Loucy (cell line): ENCODE data around the gene GOLIM4.

Experiments used
- H2AFZ ChIP-seq: fragments of 200-600 bp; sonication (generic); 2 replicates; pipeline ENCODE4 v1.6.0; 2016; ENCODE audit warnings: antibody characterized with exemption, mild to moderate bottlenecking, low read length, moderate library complexity
- H3F3A ChIP-seq: fragments of 200-600 bp; 2 replicates; pipeline ENCODE4 v1.6.0; 2016; ENCODE audit warnings: antibody characterized with exemption, low read depth, mild to moderate bottlenecking
- H3K27me3 ChIP-seq: fragments of 200-600 bp; sonication (generic); 2 replicates; pipeline ENCODE4 v1.6.1; 2014; ENCODE audit warnings: low read length, mild to moderate bottlenecking; ENCODE audit not compliant: insufficient read depth, poor library complexity, severe bottlenecking
- H3K36me3 ChIP-seq: fragments of 200-600 bp; sonication (generic); 2 replicates; pipeline ENCODE4 v1.6.1; 2016; ENCODE audit warnings: low read length; ENCODE audit not compliant: insufficient read depth
- H3K4me1 ChIP-seq: fragments of 200-600 bp; sonication (generic); 2 replicates; pipeline ENCODE4 v1.5.1; 2014; ENCODE audit warnings: low read length, mild to moderate bottlenecking; ENCODE audit not compliant: insufficient read depth, poor library complexity, severe bottlenecking
- H3K4me2 ChIP-seq: fragments of 200-600 bp; sonication (generic); 2 replicates; pipeline ENCODE4 v1.6.0; 2014; ENCODE audit warnings: antibody characterized with exemption, low read length, low read depth, mild to moderate bottlenecking; ENCODE audit not compliant: poor library complexity, severe bottlenecking
- H3K4me3 ChIP-seq: fragments of 200-600 bp; sonication (generic); 2 replicates; pipeline ENCODE4 v1.5.1; 2014; ENCODE audit warnings: low read length, mild to moderate bottlenecking, mixed read lengths; ENCODE audit not compliant: poor library complexity, severe bottlenecking
- H3K79me2 ChIP-seq: fragments of 200-600 bp; sonication (generic); 2 replicates; pipeline ENCODE4 v1.6.1; 2014; ENCODE audit warnings: low read length; ENCODE audit not compliant: insufficient read depth
- H3K9ac ChIP-seq: fragments of 200-600 bp; sonication (generic); 2 replicates; pipeline ENCODE4 v1.6.0; 2014; ENCODE audit warnings: mild to moderate bottlenecking, low read depth, low read length, moderate library complexity; ENCODE audit not compliant: poor library complexity, severe bottlenecking
- H3K9me2 ChIP-seq: fragments of 200-600 bp; sonication (generic); replicated peaks from 2 replicates; pipeline ENCODE4 v1.6.1; 2016; ENCODE audit warnings: low read depth, low read length, mixed read lengths
- H3K9me3 ChIP-seq: fragments of 200-600 bp; sonication (generic); 2 replicates; pipeline ENCODE4 v1.6.1; 2014; ENCODE audit warnings: mild to moderate bottlenecking, antibody characterized with exemption, low read length, low read depth; ENCODE audit not compliant: insufficient read depth
- H4K20me1 ChIP-seq: fragments of 200-600 bp; sonication (generic); 2 replicates; pipeline ENCODE4 v1.6.0; 2014; ENCODE audit warnings: antibody characterized with exemption, low read length, mild to moderate bottlenecking; ENCODE audit not compliant: insufficient read depth, poor library complexity, severe bottlenecking
- EZH2phosphoT487 ChIP-seq: fragments of 200-600 bp; IDR thresholded peaks from 2 replicates; pipeline ENCODE4 v1.6.1; 2018; ENCODE audit warnings: antibody characterized with exemption, mild to moderate bottlenecking, moderate library complexity, borderline replicate concordance
- TF ChIP-seq, protein P1 (sequence below): fragments of 200-600 bp; sonication (generic); conservative IDR thresholded peaks from 2 replicates; pipeline ENCODE4 v1.5.1; 2014; ENCODE audit warnings: mild to moderate bottlenecking, antibody characterized with exemption, low read length

The GOLIM4 gene

DNA sequence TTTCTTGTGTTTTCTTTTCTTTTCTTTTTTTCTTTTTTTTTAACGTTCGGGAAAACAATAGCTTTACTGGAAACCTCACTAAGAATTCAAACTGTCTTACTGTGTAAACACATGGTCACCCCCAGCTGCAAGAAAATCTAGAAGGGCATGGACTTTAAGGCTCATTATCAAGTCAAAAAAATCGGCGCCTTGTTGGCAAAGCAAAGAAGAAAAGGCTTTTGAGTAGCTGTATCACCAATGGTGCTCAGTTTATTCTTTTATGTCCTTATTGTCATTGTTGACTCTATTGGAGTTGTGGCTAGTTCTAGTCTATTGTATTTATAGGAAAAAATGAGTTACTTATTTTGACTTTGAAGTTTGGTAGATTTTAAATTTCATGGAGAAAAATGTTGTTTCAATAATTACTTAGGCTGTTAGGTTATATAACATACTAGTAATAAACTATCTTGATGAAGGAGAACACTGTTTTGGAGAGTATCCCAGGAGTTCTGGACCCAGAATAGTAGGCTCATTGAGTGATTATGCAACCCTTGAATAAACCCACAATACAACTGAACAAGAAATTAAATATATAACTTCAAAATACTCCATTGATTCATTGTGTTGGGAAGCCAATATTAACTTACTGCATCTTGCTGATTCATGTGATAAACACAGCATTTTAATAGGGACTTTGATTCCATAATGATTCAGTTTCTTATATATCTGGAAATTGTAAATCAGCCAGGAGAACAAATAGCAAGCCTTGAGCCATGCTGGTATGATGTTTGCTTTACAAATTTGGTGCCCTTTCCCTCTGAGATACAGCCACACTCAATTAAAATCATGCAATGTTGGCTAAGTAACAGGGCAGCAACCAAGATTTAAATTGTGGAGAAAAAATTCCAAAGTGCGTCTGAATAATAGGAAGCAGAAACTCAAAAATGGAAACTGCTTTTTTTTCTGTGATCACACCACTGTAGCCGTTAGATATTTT is 27.8 kb upstream of the GOLIM4 start:
- Histone ChIP-seq H2AFZ (no peak overlapping the region), H3K4me2 (no peak overlapping the region), H3K79me2 (no peaks in the 10 kb centered on the region), H4K20me1 (no peaks in the 10 kb centered on the region), H3K4me1 (no peaks in the 10 kb centered on the region), H3K36me3 (no peaks in the 10 kb centered on the region), H3K9me3 (peaks cover 3% of the 10 kb centered on the region; the same call in 1 of the 2 replicates), H3F3A (no peaks in the 10 kb centered on the region), H3K4me3 (no peak overlapping the region), H3K9ac (no peak overlapping the region), H3K27me3 (no peaks in the 10 kb centered on the region), H3K9me2 (no peaks in the 10 kb centered on the region)
- no peak for TF ChIP-seq EZH2phosphoT487
- TF ChIP-seq, protein P1, sequence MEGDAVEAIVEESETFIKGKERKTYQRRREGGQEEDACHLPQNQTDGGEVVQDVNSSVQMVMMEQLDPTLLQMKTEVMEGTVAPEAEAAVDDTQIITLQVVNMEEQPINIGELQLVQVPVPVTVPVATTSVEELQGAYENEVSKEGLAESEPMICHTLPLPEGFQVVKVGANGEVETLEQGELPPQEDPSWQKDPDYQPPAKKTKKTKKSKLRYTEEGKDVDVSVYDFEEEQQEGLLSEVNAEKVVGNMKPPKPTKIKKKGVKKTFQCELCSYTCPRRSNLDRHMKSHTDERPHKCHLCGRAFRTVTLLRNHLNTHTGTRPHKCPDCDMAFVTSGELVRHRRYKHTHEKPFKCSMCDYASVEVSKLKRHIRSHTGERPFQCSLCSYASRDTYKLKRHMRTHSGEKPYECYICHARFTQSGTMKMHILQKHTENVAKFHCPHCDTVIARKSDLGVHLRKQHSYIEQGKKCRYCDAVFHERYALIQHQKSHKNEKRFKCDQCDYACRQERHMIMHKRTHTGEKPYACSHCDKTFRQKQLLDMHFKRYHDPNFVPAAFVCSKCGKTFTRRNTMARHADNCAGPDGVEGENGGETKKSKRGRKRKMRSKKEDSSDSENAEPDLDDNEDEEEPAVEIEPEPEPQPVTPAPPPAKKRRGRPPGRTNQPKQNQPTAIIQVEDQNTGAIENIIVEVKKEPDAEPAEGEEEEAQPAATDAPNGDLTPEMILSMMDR = no peak

DNA sequence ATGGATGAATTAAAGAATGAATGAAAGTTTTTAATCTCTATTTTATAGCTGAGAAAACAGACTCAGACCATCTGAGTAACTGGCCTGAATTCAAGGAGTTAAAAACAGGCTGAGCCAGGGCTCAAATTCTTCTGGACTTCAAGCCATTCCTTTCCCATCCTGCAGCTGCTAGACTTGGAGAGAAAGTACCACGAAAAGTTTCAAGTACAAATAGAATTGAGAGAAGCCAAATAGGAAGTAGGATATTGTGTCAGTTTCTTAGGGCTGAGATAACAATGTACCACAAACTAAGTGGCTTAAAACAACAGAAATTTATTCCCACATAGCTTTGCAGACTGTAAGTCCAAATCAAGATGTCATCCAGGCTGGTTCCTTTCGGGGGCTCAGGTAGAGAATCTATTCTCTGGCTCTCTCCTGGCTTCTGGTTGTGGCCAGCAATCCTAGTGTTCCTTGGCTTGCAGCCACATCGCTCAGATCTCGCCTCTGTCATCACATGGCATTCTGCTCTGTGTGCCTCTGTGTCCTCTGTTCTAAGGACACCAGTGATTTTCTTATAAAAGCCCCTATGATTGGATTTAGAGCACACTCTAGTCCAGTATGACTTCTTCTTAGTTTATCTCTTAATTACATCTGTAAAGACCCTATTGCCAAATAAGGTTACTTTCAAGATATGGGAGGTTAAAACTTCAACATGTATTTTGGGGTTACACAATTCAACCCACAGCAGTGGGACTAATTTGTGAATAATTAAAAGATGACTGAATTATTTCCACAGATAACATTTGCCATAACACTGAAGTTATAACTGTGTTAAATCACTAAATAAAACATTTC is 25.7 kb upstream of the GOLIM4 start:
- Histone ChIP-seq H3K4me3 (no peak overlapping the region), H3K79me2 (no peaks in the 10 kb centered on the region), H3K9ac (no peak overlapping the region), H2AFZ (no peak overlapping the region), H4K20me1 (no peaks in the 10 kb centered on the region), H3K36me3 (no peaks in the 10 kb centered on the region), H3K27me3 (no peaks in the 10 kb centered on the region), H3K9me3 (no peaks in the 10 kb centered on the region), H3F3A (no peaks in the 10 kb centered on the region), H3K4me1 (no peaks in the 10 kb centered on the region), H3K4me2 (no peak overlapping the region), H3K9me2 (no peaks in the 10 kb centered on the region)
- TF ChIP-seq, protein P1 = no peak

DNA sequence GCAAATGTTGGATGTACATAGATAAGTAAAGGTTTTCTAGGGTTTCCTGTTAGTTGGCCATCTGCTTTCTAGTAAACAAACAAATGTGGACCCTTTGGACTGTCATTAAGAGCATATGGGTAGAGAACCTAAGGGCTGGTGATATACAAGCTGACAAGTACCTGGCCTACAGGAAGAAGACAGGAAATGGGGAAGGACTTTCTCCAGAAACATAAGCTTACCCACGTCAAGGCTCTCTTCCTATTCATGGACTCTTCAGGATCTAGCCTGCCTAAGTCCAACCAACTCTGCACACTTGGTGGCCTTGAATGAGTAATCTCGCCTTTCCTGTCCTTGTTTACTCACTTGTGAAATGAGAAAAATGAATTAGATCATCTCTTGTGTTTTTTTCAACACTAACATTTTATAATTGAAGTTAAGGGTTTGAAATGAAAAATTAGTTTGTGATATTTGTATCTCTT is 22.2 kb upstream of the GOLIM4 start:
- Histone ChIP-seq H4K20me1 (no peaks in the 10 kb centered on the region), H3K9me2 (no peaks in the 10 kb centered on the region), H3K4me2 (no peak overlapping the region), H3K4me3 (no peak overlapping the region), H3F3A (no peaks in the 10 kb centered on the region), H3K36me3 (no peaks in the 10 kb centered on the region), H2AFZ (no peak overlapping the region), H3K9me3 (no peaks in the 10 kb centered on the region), H3K79me2 (no peaks in the 10 kb centered on the region), H3K27me3 (no peaks in the 10 kb centered on the region), H3K9ac (no peak overlapping the region), H3K4me1 (no peaks in the 10 kb centered on the region)
- TF ChIP-seq EZH2phosphoT487 = no peak
- TF ChIP-seq, protein P1 = no peak
